ENCODE results near the gene SLC2A3. TPM values are rescaled to one million over a fixed set of nuclear protein-coding genes. Genes with fewer than 3 reads are reported as not detected.
"Not testable (repeated sequence)": the region's sequence is repeated elsewhere in the genome, so short reads cannot be mapped to it uniquely, and the experiment has no call there.

Gene SLC2A3
- total RNA-seq, 1 donor: 91.5 TPM

DNA sequence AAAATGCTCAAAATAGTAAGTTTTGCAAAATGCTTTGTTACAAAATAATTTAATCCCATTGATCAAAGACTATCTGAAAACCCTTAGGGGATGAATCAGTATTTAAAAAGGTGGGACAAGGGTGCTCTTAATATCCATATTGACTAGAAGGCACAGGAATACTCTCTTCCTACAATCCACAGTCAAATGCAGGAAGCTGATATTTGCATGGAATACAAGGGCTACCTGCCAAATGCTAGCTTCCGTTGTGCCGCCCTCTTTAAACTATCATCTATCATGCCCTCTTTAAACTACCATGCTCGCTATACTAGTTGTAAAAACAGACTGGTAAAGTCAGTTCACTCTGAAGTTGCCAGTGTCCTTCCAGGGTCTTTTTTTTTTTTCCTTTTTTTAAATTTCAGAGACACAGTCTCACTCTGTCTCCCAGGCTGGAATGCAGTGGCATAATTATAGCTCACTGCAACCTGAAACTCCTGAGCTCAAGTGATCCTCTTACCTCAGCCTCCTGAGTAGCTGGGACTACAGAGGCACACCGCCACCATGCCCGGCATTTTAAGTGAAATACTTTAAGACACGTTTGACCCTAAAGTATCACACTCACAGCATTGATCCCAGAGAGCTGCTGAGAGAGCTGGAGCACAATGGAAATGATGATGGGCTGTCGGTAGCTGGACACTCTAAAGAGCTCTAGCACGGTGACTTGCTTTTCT is 6.7 kb downstream of the SLC2A3 start:
- H3K4me3 ChIP-seq (ENCODE audit: low read depth, low read length): no peak overlapping the region
- TF ChIP-seq, protein P1, sequence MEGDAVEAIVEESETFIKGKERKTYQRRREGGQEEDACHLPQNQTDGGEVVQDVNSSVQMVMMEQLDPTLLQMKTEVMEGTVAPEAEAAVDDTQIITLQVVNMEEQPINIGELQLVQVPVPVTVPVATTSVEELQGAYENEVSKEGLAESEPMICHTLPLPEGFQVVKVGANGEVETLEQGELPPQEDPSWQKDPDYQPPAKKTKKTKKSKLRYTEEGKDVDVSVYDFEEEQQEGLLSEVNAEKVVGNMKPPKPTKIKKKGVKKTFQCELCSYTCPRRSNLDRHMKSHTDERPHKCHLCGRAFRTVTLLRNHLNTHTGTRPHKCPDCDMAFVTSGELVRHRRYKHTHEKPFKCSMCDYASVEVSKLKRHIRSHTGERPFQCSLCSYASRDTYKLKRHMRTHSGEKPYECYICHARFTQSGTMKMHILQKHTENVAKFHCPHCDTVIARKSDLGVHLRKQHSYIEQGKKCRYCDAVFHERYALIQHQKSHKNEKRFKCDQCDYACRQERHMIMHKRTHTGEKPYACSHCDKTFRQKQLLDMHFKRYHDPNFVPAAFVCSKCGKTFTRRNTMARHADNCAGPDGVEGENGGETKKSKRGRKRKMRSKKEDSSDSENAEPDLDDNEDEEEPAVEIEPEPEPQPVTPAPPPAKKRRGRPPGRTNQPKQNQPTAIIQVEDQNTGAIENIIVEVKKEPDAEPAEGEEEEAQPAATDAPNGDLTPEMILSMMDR (IDR thresholded peaks at IDR 0.05; ENCODE audit: insufficient read depth, low read depth, low read length): no peak
- no peak for DNase-seq (ENCODE audit: low read depth)

DNA sequence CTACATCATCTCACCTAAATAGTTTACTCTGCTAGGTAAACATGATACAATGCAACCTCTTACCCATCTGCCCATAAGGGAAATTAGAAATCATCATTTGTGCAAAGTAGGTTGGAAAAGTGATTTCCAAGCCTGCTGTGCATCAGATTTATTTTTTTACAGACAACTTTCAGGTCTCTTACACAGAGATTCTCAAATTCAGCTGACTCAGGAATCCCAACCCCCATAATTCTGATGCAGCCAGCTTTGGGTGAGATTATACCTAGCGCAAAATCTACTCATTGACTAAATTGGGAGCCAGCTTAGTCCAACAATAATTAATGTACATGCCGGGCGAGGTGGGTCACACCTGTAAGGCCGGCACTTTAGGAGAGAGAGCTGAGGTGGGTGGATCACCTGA is 8.5 kb downstream of the SLC2A3 start:
- H3K4me3 ChIP-seq (ENCODE audit: low read depth, low read length): no peak overlapping the region
- DNase-seq (ENCODE audit: low read depth): peak; percentile 13
- TF ChIP-seq, protein P1 (IDR thresholded peaks at IDR 0.05; ENCODE audit: insufficient read depth, low read depth, low read length): no peak

- DNase-seq (ENCODE audit: low read depth): peak; percentile 28
- H3K4me3 ChIP-seq (ENCODE audit: low read depth, low read length): not testable (repeated sequence)
Observed at GRCh38 chr12:7926068-7926666, 9.8 kb downstream of the SLC2A3 start.

DNA sequence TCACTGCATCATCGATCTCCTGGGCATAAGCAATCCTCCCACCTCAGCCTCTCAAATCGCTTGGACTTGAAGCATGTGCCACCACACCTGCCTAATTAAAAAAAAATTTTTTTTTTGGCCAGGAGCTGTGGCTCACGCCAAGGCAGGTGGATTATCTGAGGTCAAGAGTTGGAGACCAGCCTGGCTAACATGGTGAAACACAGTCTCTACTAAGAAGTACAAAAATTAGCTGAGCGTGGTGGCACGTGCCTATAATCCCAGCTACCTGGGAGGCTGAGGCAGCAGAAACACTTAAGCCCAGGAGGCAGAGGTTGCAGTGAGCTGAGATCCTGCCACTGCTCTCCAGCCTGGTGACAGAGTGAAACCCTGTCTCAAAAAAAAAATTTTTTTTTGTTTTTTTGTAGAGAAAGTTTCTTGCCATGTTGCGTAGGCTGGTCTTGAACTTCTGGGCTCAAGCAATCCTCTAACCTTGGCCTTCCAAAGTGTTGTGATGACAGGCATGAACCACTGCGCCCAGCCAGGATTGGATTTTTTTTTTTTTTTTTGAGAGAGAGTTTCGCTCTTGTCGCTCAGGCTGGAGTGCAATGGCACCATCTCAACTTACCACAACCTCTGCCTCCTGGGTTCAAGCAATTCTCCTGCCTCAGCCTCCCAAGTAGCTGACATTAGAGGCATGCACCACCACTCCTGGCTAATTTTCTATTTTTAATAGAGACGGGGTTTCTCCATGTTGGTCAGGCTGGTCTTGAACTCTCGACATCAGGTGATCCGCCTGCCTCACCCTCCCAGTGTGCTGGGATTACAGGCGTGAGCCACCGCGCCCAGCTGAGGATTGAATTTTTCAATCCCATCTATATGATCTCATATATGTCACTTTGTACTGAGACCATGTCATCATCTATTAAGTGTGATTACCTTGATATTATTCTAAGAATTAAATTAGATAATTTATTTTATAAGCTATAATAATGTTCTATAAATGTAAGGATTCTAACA is 12.4 kb downstream of the SLC2A3 start:
- H3K4me3 ChIP-seq (ENCODE audit: low read depth, low read length): no peak overlapping the region
- peak; percentile 30 for DNase-seq (ENCODE audit: low read depth)
- TF ChIP-seq, protein P1 (IDR thresholded peaks at IDR 0.05; ENCODE audit: insufficient read depth, low read depth, low read length): no peak

GRCh38 chr12:7921181-7921580 is 14.8 kb downstream of the SLC2A3 start:
- not testable (repeated sequence) for DNase-seq (ENCODE audit: low read depth); H3K4me3 ChIP-seq (ENCODE audit: low read depth, low read length)

- peak; percentile 12 for DNase-seq (ENCODE audit: low read depth)
- H3K4me3 ChIP-seq (ENCODE audit: low read depth, low read length): not testable (repeated sequence)
Observed at GRCh38 chr12:7918268-7918590, 17.8 kb downstream of the SLC2A3 start.

DNA sequence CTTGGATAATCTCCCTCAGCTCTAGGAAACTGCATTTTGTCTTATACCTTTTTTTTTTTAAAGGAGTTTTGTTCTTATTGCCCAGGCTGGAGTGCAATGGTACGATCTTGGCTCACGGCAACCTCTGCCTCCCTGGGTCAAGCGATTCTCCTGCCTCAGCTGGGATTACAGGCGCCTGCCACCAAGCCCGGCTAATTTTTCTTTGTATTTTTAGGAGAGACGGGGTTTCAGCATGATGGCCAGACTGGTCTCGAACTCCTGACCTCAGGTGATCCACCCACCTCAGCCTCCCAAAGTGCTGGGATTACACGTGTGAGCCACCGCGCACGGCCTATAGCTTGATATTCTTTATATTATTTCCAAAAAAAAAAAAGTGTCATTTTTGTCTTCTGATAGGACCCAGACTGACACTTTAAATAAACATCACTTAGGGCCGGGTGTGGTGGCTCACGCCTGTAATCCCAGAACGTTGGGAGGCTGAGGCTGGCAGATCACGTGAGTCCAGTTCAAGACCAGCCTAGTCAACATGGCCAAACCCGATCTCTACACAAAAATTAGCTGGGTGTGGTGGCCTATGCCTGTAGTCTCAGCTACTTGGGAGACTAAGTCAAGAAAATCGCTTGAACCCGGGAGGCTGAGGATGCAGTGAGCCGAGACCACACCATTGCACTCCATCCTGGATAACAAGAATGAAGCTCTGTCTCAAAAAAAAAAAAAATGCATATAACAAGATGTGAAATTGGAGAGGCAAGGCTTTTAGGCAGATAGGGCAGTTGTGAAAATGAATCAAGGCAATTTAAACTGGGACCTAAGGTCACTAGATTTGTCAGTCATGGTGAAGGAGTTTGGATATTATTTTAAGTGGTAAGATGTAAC is 18.4 kb downstream of the SLC2A3 start:
- TF ChIP-seq, protein P1 (IDR thresholded peaks at IDR 0.05; ENCODE audit: insufficient read depth, low read depth, low read length): no peak
- DNase-seq (ENCODE audit: low read depth): peak; percentile 46
- H3K4me3 ChIP-seq (ENCODE audit: low read depth, low read length): no peak overlapping the region

Data from fibroblast of villous mesenchyme (primary cell).